ELF-1 (cell line): ENCODE results near the gene CAMSAP1.

ENCODE experiments used
- DNase-seq: peaks from one replicate; pipeline ENCODE4 v3.0.0-alpha.2; 2016; ENCODE audit warnings: low read depth, low spot score

Gene CAMSAP1

GRCh38 chr9:135883410-135884089 is 23.8 kb downstream of the CAMSAP1 start:
- DNase-seq, result no peak

DNA sequence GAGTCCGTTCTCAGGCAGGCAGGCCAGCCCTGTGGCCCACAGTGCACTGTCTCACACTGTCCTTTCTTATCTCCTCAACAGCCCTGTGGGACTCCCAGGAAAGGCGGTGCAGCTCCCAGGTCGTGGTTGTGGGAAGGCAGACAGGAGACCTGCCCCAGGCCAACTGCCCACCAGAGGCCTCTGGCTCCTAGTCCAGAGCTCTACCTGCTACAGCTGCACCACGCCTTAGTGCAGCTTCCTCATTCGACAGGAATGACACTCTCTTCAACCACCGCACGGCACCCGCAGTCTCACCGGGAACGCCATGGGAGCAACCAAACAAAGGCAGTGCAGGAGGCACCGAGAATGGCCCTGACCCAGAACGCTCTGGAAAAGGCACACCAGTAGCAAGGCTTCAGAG is 25.3 kb downstream of the CAMSAP1 start:
- DNase-seq, result no peak

- no peak for DNase-seq
Measured at GRCh38 chr9:135880438-135880837, 26.9 kb downstream of the CAMSAP1 start.

DNA sequence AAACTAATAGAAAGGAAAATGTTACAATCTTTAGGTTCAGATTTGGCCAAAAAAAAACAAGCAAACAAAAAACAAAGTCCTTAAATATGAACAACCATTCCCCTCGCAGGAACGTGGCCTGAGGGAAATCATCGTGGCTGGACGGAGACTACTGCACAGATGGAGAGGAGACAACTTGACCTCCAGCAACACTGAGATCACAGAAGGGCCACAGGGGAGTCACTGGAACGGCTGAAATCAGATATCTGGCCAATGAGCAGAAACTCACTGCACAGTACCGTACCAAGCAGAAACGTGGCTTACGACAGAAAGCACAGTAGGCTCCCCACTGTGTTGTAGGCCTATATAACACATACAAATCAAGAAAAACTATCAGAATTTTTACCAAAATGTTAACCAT is 27.7 kb downstream of the CAMSAP1 start:
- DNase-seq, result no peak

DNA sequence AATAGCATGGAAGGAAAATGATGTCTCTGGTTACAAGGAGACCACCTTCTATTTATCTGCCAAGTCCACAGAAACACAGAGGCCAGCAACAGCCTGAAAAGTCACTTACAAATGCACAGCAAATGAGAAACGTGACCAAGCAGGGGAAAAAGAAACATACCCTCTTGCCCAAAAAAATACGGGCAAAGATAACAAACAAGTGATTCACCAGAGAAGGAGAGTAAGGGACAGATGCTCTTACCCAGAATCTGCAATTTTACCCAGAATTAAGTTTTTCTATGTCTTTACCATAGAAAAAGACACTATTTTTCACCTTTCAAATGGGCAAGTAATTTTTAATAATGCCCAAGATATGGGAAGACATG is 28.1 kb downstream of the CAMSAP1 start:
- DNase-seq, result no peak

- DNase-seq, result no peak
Measured at GRCh38 chr9:135878528-135879236, 28.7 kb downstream of the CAMSAP1 start.

DNA sequence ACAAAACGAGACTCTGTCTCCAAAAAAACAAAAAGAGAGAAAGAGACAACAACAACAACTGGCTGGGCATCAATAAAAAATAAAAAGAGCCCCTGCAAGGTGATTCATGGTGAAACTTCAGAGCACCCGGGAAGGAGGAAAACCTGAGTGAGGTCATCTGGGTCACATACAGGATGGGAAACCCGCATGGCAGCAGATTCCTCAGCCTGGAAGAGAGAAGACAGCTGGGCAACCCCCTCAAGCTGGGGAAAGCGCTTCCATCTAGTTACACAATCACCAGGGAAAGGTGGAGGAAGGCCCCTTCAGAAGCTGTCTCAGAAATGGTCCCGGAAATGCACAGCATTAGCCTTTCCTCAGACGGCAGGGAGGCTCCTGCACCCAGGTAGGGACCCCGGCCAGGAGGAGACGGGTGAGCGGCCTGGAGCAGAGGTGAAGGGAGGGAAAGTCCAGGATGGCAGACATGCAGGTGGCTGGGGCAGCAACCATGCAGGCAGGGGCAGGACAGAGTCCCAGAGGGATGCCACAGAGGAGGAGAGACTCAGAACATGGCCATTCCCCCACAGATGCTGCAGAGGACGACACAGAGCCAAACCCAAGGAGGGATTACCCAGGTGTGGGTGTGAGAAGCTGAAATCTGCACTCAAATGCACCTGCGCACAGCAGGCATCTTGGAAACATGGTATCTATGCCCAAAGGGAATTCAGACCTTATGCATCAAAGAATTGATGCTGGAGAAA is 29.4 kb downstream of the CAMSAP1 start:
- DNase-seq, result no peak

DNA sequence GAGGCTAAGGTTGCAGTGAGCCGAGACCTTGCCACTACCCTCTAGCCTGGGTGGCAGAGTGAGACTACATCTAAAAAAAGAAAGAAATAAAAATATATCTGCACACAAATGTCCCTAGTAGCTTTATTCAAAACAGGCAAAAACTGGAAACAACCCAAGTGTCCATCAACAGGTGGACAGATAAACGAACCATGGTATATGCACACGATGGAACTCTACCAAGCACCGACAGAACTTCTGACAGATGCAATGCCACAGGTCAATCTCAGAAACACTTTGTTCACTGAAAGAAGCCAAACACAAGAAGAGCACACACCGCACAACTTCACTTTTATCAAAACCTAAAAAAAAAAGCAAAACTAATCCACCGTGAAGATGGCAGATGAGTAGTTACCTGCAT is 30.4 kb downstream of the CAMSAP1 start:
- DNase-seq, result no peak

GRCh38 chr9:135874859-135875258 is 32.5 kb downstream of the CAMSAP1 start:
- DNase-seq, result no peak

- DNase-seq, result no peak
Measured at GRCh38 chr9:135869909-135870308, 37.4 kb downstream of the CAMSAP1 start.

DNA sequence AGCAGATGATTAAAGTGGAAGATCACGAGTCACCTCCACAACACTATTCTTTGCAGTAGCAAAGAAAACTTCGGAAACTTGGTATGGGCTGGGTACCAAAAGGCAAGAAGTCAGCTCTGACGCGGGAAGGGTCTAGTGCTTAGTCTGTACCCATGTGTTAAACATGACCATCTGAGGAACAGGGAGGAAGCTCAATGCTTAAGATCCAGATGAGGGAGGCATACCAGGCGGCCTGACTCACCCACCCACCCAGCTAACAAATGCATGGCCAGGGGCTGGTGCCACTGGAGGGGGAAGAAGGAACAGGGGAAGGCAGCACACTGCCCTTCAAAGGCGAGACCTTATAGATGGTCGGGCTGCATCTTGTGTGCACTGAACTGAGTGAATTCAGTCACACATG is 41.8 kb downstream of the CAMSAP1 start:
- DNase-seq, result no peak

GRCh38 chr9:135864447-135865049 is 42.8 kb downstream of the CAMSAP1 start:
- peak; percentile 78 for DNase-seq

GRCh38 chr9:135862809-135863208 is 44.5 kb downstream of the CAMSAP1 start:
- no peak for DNase-seq

DNA sequence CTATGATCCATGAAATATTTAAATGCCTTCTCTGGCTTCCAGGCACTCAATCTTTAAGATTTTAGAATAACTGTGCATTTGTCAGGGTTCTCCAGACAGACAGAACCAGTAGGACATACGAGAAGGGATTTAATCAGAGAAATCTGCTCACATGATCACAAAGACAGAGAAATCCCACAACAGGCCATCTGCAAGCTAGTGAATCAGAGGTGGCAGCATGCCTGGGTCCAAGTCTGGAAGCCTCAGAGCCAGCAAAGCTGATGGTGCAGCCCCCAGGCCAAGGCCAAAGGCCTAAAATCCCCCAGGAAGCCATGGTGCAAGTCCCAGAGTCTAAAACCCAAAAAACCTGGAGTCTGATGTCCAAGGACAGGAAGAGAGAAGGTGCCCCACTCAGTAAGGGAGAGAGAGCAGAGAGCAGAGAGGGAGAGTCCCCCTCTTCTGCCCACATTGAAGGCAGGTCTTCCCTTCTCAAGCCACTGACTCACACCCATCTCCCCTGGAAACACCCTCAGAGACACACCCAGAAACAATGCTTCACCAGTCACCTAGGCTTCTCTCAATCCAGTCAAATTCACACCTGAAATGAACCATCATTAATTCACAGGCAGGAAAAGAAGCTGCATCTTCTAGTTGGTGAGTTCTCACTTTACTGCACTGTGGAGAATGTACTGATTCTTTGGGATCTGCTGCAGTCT is 48.7 kb downstream of the CAMSAP1 start:
- no peak for DNase-seq

DNA sequence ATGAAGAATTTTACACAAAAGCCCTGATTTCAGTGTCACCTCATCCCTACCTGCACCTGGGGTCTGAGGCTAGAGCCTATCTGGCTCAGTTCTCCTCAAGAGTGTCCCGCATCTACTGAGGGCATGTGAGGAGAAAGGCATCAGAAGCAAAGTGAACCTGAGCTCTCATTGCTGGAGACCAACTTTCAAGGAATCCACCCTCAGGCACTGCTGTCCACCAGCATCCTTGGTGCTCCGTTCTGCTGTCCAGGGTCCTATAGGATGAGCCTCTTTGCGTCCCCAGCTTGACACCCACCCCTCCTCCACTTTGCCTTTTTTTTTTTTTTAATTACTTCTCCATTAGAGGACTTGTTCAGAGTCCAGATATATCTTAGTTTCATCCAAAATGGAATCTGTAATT is 49.5 kb downstream of the CAMSAP1 start:
- DNase-seq, result no peak

GRCh38 chr9:135857371-135857786 is 50.0 kb downstream of the CAMSAP1 start:
- DNase-seq, result no peak

DNA sequence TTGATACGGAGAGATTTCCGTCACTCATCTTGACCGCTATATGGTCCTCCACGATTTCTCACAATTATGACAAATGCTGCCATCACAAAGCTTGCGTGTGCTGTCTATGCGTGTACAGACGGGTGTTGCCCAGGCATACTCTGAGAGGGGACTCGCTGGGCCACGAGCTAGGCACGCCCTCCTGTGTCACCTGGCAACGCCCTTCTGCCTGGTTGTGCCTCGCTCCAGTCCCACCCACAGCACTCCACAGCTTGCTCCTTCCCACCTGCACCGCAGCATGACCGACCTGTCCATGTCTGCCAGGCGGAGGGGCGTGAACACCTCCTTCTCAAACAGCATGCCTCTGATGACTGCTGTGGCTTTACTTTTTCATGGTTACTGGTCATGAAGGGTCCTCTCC is 55.6 kb downstream of the CAMSAP1 start:
- no peak for DNase-seq

DNA sequence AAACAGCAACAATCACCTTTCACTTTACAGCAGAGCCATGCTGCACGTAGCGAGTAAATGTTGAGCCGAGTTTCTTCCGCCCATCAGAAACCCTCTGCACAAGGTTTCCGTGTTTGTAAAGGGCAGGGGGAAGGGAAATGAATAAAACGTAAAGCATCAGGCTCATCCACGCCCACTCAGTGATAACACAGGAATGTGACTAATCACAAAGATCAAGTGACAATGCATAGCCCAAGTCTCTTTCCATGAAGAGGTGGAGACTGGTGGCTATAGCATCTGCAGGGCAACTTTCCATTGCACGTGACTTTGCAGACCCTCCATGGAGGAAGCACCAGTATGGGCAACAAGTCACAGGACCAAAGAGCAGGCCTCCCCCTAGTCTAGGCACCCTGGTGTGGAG is 56.6 kb downstream of the CAMSAP1 start:
- DNase-seq, result no peak

DNA sequence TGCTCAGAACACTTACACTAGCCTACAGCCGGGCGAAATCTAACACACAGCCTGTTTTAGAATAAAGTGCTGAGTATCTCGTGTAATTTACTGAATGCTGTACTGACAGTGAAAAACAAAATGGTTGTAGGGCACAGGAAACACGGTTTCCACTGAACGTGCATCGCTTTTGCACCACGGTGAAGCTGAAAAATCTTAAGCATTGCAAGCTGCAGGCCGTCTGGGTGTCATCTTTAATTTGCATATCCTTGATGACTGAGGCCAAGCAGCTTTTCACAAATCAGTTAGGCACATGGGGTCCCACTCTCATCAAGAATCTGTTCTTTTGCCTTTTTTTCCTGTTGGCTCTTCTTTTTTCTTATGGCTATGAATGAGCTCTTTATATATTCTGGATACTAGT is 58.2 kb downstream of the CAMSAP1 start:
- no peak for DNase-seq

DNA sequence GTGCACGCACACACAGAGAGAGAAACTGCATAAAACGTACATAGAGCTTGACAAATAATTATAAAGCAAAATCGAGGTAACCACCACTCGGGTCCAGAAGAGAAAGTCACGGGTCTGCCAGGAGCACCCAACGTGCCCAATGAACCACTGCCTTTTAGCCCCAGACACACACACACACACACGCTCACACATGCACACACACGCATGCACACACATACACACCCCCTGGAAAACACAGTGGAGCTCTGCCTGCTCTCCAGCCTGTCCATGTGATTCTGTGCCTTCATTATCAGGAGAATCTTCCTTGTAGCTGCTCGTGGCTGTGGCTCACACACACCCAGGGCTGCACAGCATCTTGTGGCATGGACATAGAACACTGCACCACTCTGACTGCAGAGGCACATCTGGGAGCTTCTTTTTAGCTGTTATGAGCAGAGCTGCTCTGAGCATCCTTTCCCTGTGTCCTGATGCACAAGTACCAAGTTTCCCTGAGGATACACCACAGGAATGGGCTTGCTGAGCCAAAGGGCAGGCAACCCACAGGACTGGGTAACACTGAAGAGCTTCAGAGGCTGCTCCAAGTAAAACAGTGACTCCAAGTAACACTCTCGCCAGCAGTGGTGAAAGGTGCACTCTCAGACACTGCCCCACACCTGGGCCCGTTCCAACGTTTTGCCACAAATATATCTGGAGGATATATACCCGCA is 58.9 kb downstream of the CAMSAP1 start:
- no peak for DNase-seq

DNA sequence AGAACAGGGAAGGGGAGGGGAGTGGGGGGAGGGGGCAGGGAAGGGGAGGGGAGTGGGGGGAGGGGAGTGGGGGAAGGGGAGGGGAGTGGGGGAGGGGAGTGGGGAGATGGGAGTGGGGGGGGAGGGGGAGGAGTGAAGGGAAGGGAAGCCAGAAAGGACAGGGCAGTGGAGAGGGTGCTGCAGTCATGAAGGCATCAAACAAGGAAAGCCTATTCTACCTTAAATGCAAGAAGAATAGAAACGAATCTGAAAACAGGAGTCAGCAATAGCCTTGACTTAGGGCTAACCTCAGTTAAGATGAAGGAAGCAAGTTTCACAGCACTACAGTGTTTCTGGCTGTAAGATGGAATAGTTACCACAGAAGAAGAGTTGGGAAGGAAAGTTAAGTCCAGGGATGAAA is 59.5 kb downstream of the CAMSAP1 start:
- no peak for DNase-seq
